GM12864 (cell line): ENCODE results near the gene ERP27.

Source experiments
- DNase-seq: peaks from one replicate; pipeline ENCODE4 v3.0.0-alpha.2; 2011; ENCODE audit warnings: low read depth
- H3K4me3 ChIP-seq: 2 replicates; pipeline ENCODE4 v1.5.1; 2011; ENCODE audit warnings: mild to moderate bottlenecking, low read depth, low read length, control low read depth
- CTCF ChIP-seq: IDR thresholded peaks from 2 replicates; pipeline ENCODE4 v1.5.1; 2011; ENCODE audit warnings: low read depth, mild to moderate bottlenecking, moderate library complexity, low read length, control low read depth, inconsistent platforms; ENCODE audit errors: missing control alignments

The ERP27 gene

GRCh38 chr12:14942196-14942931, 4.0 kb upstream of the ERP27 start:
- no peak for DNase-seq
- H3K4me3 ChIP-seq, result no peak overlapping the region
- no peak for TF ChIP-seq CTCF

DNA sequence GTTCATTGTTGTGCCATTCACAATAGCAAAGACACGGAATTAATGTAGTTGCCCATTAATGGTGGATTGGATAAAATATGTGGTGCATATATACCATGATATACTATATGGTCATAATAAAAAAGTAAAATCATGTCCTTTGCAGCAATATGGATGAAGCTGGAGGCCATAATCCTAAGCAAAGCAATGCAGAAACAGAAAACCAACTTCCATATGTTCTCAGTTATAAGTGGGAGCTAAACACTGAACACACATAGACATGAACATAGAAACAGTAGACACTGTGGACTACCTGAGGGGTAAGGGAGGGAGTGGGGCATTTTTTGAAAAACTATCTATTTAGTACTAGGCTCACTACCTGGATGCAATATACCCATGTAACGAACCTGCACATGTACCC, 3.0 kb upstream of the ERP27 start:
- TF ChIP-seq CTCF, result no peak
- no peak overlapping the region for H3K4me3 ChIP-seq
- no peak for DNase-seq

DNA sequence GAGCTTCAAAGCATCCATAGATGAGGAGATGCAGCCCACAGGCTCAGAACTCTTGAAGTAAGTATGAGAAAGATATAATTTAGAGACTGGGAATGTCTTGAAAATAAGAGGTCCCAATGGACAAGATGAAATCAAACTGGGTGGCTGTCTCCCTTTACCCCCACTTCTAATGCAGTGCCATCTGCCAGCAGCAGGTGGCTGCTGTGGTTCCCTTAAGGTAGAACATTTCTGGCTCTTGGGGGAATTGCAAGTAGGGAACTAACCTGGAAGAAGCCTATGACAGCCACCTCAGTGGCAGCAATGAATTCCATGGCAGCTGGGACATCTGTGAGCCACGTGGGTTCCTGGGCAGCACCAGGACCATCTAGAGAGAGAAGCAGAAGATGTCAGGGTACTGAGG, 648 bp downstream of the ERP27 start:
- DNase-seq, result no peak

GRCh38 chr12:14937014-14937413, 1.3 kb downstream of the ERP27 start:
- H3K4me3 ChIP-seq, result no peak overlapping the region
- DNase-seq, result no peak
- TF ChIP-seq CTCF, result no peak

More for the DNA sequence above, 648 bp downstream of the ERP27 start:
- H3K4me3 ChIP-seq, result no peak overlapping the region
- peak; percentile 54 for TF ChIP-seq CTCF

GRCh38 chr12:14936224-14936861, 2.0 kb downstream of the ERP27 start:
- H3K4me3 ChIP-seq, result no peak overlapping the region
- no peak for DNase-seq
- peak; percentile 33 for TF ChIP-seq CTCF

- no peak overlapping the region for H3K4me3 ChIP-seq
- no peak for DNase-seq
- TF ChIP-seq CTCF, result no peak
These were observed 3.3 kb downstream of the ERP27 start for GRCh38 chr12:14935031-14935430.

GRCh38 chr12:14934511-14934910, 3.8 kb downstream of the ERP27 start:
- no peak for TF ChIP-seq CTCF
- no peak overlapping the region for H3K4me3 ChIP-seq
- DNase-seq, result no peak
